ENCODE data around the gene LMAN1L. TPM values are rescaled to one million over a fixed set of nuclear protein-coding genes. Genes with fewer than 3 reads are reported as not detected.

Gene LMAN1L
- total and polyA plus RNA-seq, 10 donors: 2.4 to 164 (median 81.2) TPM

DNA sequence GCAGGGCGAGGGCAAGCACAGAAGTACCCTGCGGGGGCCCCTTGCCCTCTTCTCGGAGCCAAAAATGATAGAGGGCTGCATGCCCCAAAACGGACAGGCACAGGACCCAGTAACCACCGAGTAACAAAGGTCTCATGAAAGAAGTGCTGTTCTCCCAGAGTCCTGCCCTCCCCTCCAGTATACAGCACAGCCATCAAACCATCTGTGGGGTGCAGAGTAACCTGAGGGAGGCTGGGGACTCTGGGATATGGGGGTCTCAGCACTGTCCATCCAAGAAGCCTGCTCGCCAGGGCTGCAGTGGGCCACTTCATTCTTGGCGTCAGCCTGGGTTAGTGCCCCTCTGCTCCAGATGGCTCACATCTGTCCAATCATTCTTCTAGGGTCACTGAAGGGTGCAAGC, 24.2 kb downstream of the LMAN1L start:
- H3K4me3 ChIP-seq: no peak overlapping the region
- intact Hi-C loops (cut with DNase I; ENCODE audit: low total_unique reads): no loop called here
- H3K27ac ChIP-seq: no peak overlapping the region
- TF ChIP-seq POLR2AphosphoS5 (IDR thresholded peaks at IDR 0.05): no peak
- TF ChIP-seq, protein P1, sequence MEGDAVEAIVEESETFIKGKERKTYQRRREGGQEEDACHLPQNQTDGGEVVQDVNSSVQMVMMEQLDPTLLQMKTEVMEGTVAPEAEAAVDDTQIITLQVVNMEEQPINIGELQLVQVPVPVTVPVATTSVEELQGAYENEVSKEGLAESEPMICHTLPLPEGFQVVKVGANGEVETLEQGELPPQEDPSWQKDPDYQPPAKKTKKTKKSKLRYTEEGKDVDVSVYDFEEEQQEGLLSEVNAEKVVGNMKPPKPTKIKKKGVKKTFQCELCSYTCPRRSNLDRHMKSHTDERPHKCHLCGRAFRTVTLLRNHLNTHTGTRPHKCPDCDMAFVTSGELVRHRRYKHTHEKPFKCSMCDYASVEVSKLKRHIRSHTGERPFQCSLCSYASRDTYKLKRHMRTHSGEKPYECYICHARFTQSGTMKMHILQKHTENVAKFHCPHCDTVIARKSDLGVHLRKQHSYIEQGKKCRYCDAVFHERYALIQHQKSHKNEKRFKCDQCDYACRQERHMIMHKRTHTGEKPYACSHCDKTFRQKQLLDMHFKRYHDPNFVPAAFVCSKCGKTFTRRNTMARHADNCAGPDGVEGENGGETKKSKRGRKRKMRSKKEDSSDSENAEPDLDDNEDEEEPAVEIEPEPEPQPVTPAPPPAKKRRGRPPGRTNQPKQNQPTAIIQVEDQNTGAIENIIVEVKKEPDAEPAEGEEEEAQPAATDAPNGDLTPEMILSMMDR (IDR thresholded peaks at IDR 0.05 in 8 of 11, conservative IDR thresholded peaks at IDR 0.05 in 3 of 11): no peak
- TF ChIP-seq POLR2A (IDR thresholded peaks at IDR 0.05): no peak
- H3K27me3 ChIP-seq (replicated peaks in 1 of 7): no peaks in the 10 kb centered on the region
- no peak for DNase-seq
- H3K9me3 ChIP-seq: no peaks in the 10 kb centered on the region
- H3K4me1 ChIP-seq: peaks cover 2 to 34% (median 11%) of the 10 kb centered on the region in 6 donors
- 88 to 95% (median 92%) methylated on average over 6 to 7 of the region's 7 CpGs for WGBS, 5 donors
- peaks cover 0 to 66% (median 27%) of the 10 kb centered on the region in 6 donors for H3K36me3 ChIP-seq

DNA sequence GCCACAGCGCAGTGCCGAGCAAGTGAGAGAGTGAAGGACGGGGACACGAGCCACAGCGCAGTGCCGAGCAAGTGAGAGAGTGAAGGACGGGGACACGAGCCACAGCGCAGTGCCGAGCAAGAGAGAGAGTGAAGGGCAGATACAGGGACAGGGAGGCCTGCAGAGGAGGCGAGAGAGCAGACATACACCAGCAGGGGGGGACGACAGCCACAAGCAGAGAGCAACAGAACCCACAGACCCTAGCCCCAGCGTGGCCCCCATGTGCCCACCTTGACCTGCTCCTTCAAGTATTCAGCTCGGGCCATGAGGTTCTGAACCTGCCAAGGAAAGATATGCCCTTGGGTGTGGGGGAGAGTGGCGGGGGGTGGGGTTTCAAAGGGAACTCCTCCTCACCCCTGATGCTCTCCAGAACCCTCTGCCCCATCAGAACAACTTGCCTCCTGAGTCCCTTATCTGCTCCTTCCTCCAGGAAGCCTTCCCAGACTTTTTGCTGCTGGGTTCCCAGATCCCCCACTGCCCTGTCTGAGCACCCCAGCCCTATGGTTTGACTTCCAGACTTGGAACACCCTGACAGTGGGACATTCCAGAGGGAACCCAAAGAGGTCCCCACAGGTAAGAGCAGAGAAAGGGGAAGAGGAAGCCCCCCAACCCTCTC, 25.0 kb downstream of the LMAN1L start:
- peaks cover 0 to 68% (median 27%) of the 10 kb centered on the region in 6 donors for H3K36me3 ChIP-seq
- no peak overlapping the region for H3K4me3 ChIP-seq
- DNase-seq: no peak
- no peaks in the 10 kb centered on the region for H3K27me3 ChIP-seq (replicated peaks in 1 of 7)
- H3K9me3 ChIP-seq: no peaks in the 10 kb centered on the region
- intact Hi-C loops (cut with DNase I; ENCODE audit: low total_unique reads): no loop called here
- TF ChIP-seq, protein P1 (IDR thresholded peaks at IDR 0.05 in 8 of 11, conservative IDR thresholded peaks at IDR 0.05 in 3 of 11): no peak
- no peak for TF ChIP-seq POLR2A (IDR thresholded peaks at IDR 0.05)
- peaks cover 9 to 41% (median 18%) of the 10 kb centered on the region in 6 donors for H3K4me1 ChIP-seq
- 80 to 90% (median 83%) methylated on average over 15 of the region's 15 CpGs for WGBS, 5 donors
- no peak overlapping the region for H3K27ac ChIP-seq

DNA sequence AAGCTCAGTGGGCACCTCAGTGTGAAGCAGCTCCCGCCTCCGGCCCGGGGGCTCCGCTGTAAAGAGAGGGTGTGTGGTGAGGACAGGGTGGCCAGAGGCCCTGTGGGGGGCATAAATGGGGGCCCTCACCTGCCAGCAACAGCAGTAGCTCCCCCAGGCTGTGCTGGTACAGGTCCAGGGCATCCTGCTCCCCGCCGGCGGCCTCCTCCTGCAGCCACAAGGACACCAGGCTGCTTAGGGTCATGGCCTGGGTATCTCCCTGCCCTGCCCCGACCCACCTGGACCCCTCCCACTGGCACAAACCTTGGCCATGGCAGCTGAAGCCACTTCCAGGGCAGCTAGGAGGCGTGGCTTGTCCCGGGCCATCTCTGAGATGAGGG, 25.5 kb downstream of the LMAN1L start:
- Histone ChIP-seq H3K27me3 (replicated peaks in 1 of 7) (no peaks in the 10 kb centered on the region), H3K36me3 (peaks cover 0 to 68% (median 27%) of the 10 kb centered on the region in 6 donors), H3K9me3 (no peaks in the 10 kb centered on the region), H3K27ac (no peak overlapping the region), H3K4me3 (no peak overlapping the region), H3K4me1 (peaks cover 9 to 39% (median 19%) of the 10 kb centered on the region in 6 donors)
- WGBS, 5 donors: 87 to 94% (median 88%) methylated on average over 6 to 10 of the region's 10 CpGs
- intact Hi-C loops (cut with DNase I; ENCODE audit: low total_unique reads): no loop called here
- peak in 1 of 3 donors; percentile 40 for TF ChIP-seq POLR2AphosphoS5 (IDR thresholded peaks at IDR 0.05)
- TF ChIP-seq POLR2A (IDR thresholded peaks at IDR 0.05): no peak
- DNase-seq: no peak

DNA sequence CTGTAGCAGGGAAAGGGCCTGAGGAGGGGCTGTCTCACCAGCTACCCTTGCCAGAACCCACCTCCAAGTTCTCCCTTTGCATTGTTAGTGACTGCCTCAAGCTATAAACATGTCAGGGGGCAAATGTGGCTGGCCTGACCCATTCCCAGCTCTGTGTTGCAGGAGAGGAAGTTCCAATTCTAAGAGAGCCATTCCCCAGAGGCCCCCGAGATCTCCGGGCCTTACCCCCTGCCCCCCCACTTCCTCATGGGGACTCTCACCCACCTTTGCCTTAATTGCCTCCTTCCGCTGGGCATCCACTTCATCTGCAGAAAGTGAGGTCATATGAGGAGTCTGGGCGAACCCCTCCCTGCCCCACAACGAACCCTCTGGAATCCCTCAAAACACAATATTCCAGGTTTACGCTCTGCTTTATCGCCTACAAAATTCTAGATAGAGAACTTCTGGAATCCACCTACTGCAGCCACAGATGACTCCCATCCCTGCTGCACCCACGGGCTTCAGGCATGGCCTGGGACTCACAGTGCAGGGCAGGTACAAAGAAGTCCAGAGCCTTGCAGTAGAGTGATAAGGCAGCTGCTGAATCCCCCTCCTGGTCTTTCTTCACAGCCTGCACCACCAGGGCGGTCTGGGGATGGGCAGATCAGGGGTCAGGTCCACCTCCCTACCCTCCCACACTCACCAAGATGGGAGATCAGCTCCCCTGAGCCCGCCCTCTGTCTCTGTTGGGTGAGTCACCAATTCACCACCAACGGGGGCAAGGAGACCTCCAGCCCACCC, 26.3 kb downstream of the LMAN1L start:
- H3K27me3 ChIP-seq (replicated peaks in 1 of 7): no peaks in the 10 kb centered on the region
- no peak for DNase-seq
- 82 to 91% (median 86%) methylated on average over 7 to 11 of the region's 11 CpGs for WGBS, 5 donors
- H3K4me3 ChIP-seq: no peak overlapping the region
- peaks cover 0 to 68% (median 27%) of the 10 kb centered on the region in 6 donors for H3K36me3 ChIP-seq
- peaks cover 16 to 41% (median 26%) of the 10 kb centered on the region in 6 donors for H3K4me1 ChIP-seq
- intact Hi-C loops (cut with DNase I; ENCODE audit: low total_unique reads): no loop called here
- TF ChIP-seq POLR2AphosphoS5 (IDR thresholded peaks at IDR 0.05): no peak
- no peaks in the 10 kb centered on the region for H3K9me3 ChIP-seq
- no peak overlapping the region for H3K27ac ChIP-seq
